HCT116 (cell line): ENCODE results near the gene SND1. TPM values are rescaled to one million over a fixed set of nuclear protein-coding genes. Genes with fewer than 3 reads are reported as not detected.
"Not testable (repeated sequence)": the region's sequence is repeated elsewhere in the genome, so short reads cannot be mapped to it uniquely, and the experiment has no call there.

ENCODE experiments used
- ATAC-seq: fragments of 200-7000 bp; cut with Tn5 transposase; 2 replicates; pipeline ENCODE4 v1.9.1; 2020; ENCODE audit warnings: mild to moderate bottlenecking, moderate library complexity
- BruUV-seq: library from RNA; stranded (reverse); fragments of 400-500 nt; replicated peaks from 2 replicates; lab custom pipeline; 2021; lab: Mats Ljungman, UMichigan
- CTCF ChIA-PET: fragments of 300-600 bp; sonication (Branson Sonifier 250); formaldehyde crosslinking; loops from one replicate; lab custom pipeline; 2021; ENCODE audit warnings: antibody characterized with exemption; lab: Charles Lee
- POLR2A ChIA-PET: fragments of 300-600, 350-600 bp; sonication (Branson Sonifier 250); formaldehyde crosslinking; loops from one replicate; lab custom pipeline; 2021; ENCODE audit warnings: antibody characterized with exemption; lab: Charles Lee
- RAD21 ChIA-PET, 2 experiments: fragments of 300-600 bp; sonication (Branson Sonifier 250); formaldehyde crosslinking; loops; one replicate each; lab custom pipeline; 2023; ENCODE audit warnings: low total read pairs in 2 of 2; ENCODE audit not compliant: uncharacterized antibody in 2 of 2, unreplicated experiment in 2 of 2, low non-redundant PET in 1 of 2; lab: Charles Lee
- DNase-seq: peaks from one replicate; pipeline ENCODE4 v3.0.0-alpha.2; 2010; ENCODE audit warnings: low read depth, low spot score
- H2AFZ ChIP-seq: fragments of 200-600 bp; shearing (Covaris generic), sonication (generic); 2 replicates; pipeline ENCODE4 v1.6.1; 2017; ENCODE audit warnings: low read depth, mixed run types, mixed read lengths, antibody characterized with exemption, low read length; ENCODE audit not compliant: poor library complexity, severe bottlenecking
- H3K27ac ChIP-seq: 2 replicates; pipeline ENCODE4 v1.5.1; 2012; ENCODE audit warnings: low read depth, low read length
- H3K27me3 ChIP-seq: fragments of 200-600 bp; sonication (generic); 2 replicates; pipeline ENCODE4 v1.6.1; 2016; ENCODE audit warnings: mixed run types, low read length, mixed read lengths; ENCODE audit not compliant: insufficient read depth
- H3K36me3 ChIP-seq, 2 experiments: fragments of 200-500 bp in 1 of 2; fragments of 200-600 bp in 1 of 2; sonication (Bioruptor generic) in 1 of 2; sonication (generic) in 1 of 2; 2 replicates each; pipeline versions ENCODE4 v1.5.1 to v1.6.1; 2014 to 2016; ENCODE audit warnings: low read length in 2 of 2, inconsistent platforms in 1 of 2, mixed read lengths in 1 of 2, mixed run types in 1 of 2; ENCODE audit not compliant: insufficient read depth in 2 of 2, control insufficient read depth in 1 of 2
- H3K4me1 ChIP-seq, 2 experiments: fragments of 200-600 bp in 1 of 2; sonication (generic) in 1 of 2; 2 replicates each; pipeline versions ENCODE4 v1.5.1 to v1.6.1; 2012 to 2017; ENCODE audit warnings: low read length in 2 of 2, inconsistent platforms in 1 of 2, mild to moderate bottlenecking in 1 of 2, mixed read lengths in 1 of 2, mixed run types in 1 of 2, moderate library complexity in 1 of 2; ENCODE audit not compliant: insufficient read depth in 2 of 2, control insufficient read depth in 1 of 2
- H3K4me2 ChIP-seq: fragments of 200-600 bp; sonication (generic); 2 replicates; pipeline ENCODE4 v1.6.1; 2017; ENCODE audit warnings: mixed run types, low read length, mixed read lengths
- H3K4me3 ChIP-seq, 2 experiments: fragments of 200-600 bp in 1 of 2; sonication (generic) in 1 of 2; replicated peaks in 1 of 2; 2 replicates each; pipeline ENCODE4 v1.5.1; 2011 to 2016; ENCODE audit warnings: low read length in 2 of 2, control low read depth in 1 of 2, low read depth in 1 of 2, mild to moderate bottlenecking in 1 of 2, mixed read lengths in 1 of 2, mixed run types in 1 of 2
- H3K79me2 ChIP-seq: fragments of 200-600 bp; sonication (generic); 2 replicates; pipeline ENCODE4 v1.6.1; 2017; ENCODE audit warnings: mild to moderate bottlenecking, mixed run types, low read length, moderate library complexity, mixed read lengths; ENCODE audit not compliant: insufficient read depth
- H3K9ac ChIP-seq: fragments of 200-600 bp; sonication (generic); 2 replicates; pipeline ENCODE4 v1.6.1; 2016; ENCODE audit warnings: low read length, mixed read lengths
- H3K9me2 ChIP-seq: fragments of 200-600 bp; sonication (generic), shearing (Covaris generic); 2 replicates; pipeline ENCODE4 v1.6.1; 2017; ENCODE audit warnings: mixed run types, mild to moderate bottlenecking, moderate library complexity; ENCODE audit not compliant: insufficient read depth
- H3K9me3 ChIP-seq, 2 experiments: fragments of 200-500 bp in 1 of 2; fragments of 200-600 bp in 1 of 2; sonication (Bioruptor generic) in 1 of 2; sonication (generic) in 1 of 2; 2 replicates each; pipeline ENCODE4 v1.6.1; 2014 to 2017; ENCODE audit warnings: low read length in 2 of 2, mixed read lengths in 2 of 2, inconsistent platforms in 1 of 2, low read depth in 1 of 2, mild to moderate bottlenecking in 1 of 2, mixed run types in 1 of 2, moderate library complexity in 1 of 2; ENCODE audit not compliant: control insufficient read depth in 1 of 2, insufficient read depth in 1 of 2
- H4K20me1 ChIP-seq: fragments of 200-600 bp; sonication (generic), shearing (Covaris generic); 2 replicates; pipeline ENCODE4 v1.6.1; 2017; ENCODE audit warnings: mixed run types, mild to moderate bottlenecking, moderate library complexity; ENCODE audit not compliant: insufficient read depth
- ELF1 ChIP-seq: IDR thresholded peaks from 2 replicates; pipeline ENCODE4 v1.6.1; 2012; ENCODE audit warnings: low read depth, borderline replicate concordance
- EZH2 ChIP-seq: fragments of 200-600 bp; sonication (generic); IDR thresholded peaks from 2 replicates; pipeline ENCODE4 v1.6.1; 2017; ENCODE audit warnings: antibody characterized with exemption, mixed run types
- YY1 ChIP-seq: IDR thresholded peaks from 2 replicates; pipeline ENCODE4 v1.6.1; 2011; ENCODE audit warnings: low read length, low read depth, moderate library complexity, mild to moderate bottlenecking; ENCODE audit not compliant: insufficient replicate concordance; ENCODE audit errors: extremely low read depth
- intact Hi-C: fragments of 100-400 bp; cut with micrococcal nuclease; formaldehyde crosslinking; loops from 2 replicates; pipeline ENCODE4 v1.10.0; 2022
- total RNA-seq: library from RNA; stranded (reverse); gene quantifications from one replicate; pipeline ENCODE4 v1.2.1, GENCODE V29; 2021; ENCODE audit not compliant: unreplicated experiment

Gene SND1
- total RNA-seq, 1 experiment from 2014 or later = 169 TPM

- H3K9me2 ChIP-seq, H3K4me2 ChIP-seq, H3K36me3 ChIP-seq, DNase-seq, H3K79me2 ChIP-seq, RAD21 ChIA-PET, BruUV-seq, intact Hi-C loops, ATAC-seq, H2AFZ ChIP-seq, H3K4me3 ChIP-seq, H4K20me1 ChIP-seq, POLR2A ChIA-PET, H3K9ac ChIP-seq, H3K9me3 ChIP-seq, H3K4me1 ChIP-seq, H3K27ac ChIP-seq, CTCF ChIA-PET, H3K27me3 ChIP-seq: not testable (repeated sequence)
Measured at GRCh38 chr7:127963850-127964249, 311.9 kb downstream of the SND1 start.

GRCh38 chr7:127967281-127967680 lies 315.3 kb downstream of the SND1 start:
- POLR2A ChIA-PET = no interaction called here
- Histone ChIP-seq H2AFZ (no peak overlapping the region), H3K36me3 (no peaks in the 10 kb centered on the region), H3K79me2 (peaks cover 6% of the 10 kb centered on the region; the same call in 1 of the 2 replicates), H3K9ac (no peak overlapping the region), H3K4me3 (no peak overlapping the region), H3K9me3 (no peaks in the 10 kb centered on the region), H3K27ac (no peak overlapping the region), H3K9me2 (no peaks in the 10 kb centered on the region), H3K4me1 (no peaks in the 10 kb centered on the region), H3K4me2 (no peak overlapping the region), H4K20me1 (peaks cover 3% of the 10 kb centered on the region; the same call in 1 of the 2 replicates), H3K27me3 (no peaks in the 10 kb centered on the region)
- intact Hi-C loops = no loop called here
- ATAC-seq = no peak
- no peak for DNase-seq
- TF ChIP-seq YY1 (no peak), ELF1 (no peak), EZH2 (no peak)
- CTCF ChIA-PET = no interaction called here
- BruUV-seq = no TSS peak
- RAD21 ChIA-PET = no interaction called here
